Fibroblast of mammary gland (primary cell): ENCODE results near the gene DHCR24.

Experiments used
- DNase-seq: peaks from one replicate; pipeline ENCODE4 v3.0.0-alpha.2; 2010; ENCODE audit warnings: low read depth
- H3K4me3 ChIP-seq: 2 replicates; pipeline ENCODE4 v1.5.1; 2011; ENCODE audit warnings: low read depth, mild to moderate bottlenecking, low read length, moderate library complexity; ENCODE audit not compliant: control insufficient read depth
- TF ChIP-seq, protein P1 (sequence below): conservative IDR thresholded peaks from 2 replicates; pipeline ENCODE4 v1.5.1; 2011; ENCODE audit warnings: low read depth, low read length, inconsistent platforms; ENCODE audit not compliant: control insufficient read depth, insufficient read depth

The DHCR24 gene

DNA sequence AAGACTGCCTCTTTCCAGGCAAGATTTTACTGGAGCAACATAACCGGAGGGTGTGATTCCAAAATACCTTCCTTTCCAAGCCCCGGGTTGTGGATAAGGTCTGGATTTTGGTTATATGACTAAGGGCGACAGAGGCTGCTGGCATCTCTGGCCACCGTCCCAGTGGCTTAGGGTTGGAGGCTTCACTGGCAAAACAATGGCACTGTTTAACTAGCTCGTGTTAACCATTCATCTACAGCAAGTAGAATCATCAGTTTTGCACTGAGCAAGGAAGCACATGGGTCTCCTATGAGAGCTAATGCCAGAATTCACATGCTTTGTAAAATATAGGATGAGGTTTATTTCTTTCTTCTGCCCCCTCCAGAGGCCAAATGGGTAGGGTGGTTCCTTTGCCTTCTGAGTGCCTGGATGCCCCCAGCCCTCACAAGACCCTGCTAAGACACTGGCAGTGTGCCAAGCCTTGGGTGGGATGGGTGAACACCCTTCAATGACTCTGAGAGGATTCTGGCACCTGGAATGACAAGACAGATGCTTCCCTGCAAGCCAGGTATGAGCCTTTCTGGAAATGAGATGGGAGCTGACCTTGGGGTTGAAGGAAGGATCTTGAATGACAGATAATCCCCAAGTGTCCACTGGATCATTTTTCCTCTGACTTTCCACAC, 36.8 kb downstream of the DHCR24 start:
- TF ChIP-seq, protein P1, sequence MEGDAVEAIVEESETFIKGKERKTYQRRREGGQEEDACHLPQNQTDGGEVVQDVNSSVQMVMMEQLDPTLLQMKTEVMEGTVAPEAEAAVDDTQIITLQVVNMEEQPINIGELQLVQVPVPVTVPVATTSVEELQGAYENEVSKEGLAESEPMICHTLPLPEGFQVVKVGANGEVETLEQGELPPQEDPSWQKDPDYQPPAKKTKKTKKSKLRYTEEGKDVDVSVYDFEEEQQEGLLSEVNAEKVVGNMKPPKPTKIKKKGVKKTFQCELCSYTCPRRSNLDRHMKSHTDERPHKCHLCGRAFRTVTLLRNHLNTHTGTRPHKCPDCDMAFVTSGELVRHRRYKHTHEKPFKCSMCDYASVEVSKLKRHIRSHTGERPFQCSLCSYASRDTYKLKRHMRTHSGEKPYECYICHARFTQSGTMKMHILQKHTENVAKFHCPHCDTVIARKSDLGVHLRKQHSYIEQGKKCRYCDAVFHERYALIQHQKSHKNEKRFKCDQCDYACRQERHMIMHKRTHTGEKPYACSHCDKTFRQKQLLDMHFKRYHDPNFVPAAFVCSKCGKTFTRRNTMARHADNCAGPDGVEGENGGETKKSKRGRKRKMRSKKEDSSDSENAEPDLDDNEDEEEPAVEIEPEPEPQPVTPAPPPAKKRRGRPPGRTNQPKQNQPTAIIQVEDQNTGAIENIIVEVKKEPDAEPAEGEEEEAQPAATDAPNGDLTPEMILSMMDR: no peak
- H3K4me3 ChIP-seq: no peak overlapping the region
- no peak for DNase-seq

DNA sequence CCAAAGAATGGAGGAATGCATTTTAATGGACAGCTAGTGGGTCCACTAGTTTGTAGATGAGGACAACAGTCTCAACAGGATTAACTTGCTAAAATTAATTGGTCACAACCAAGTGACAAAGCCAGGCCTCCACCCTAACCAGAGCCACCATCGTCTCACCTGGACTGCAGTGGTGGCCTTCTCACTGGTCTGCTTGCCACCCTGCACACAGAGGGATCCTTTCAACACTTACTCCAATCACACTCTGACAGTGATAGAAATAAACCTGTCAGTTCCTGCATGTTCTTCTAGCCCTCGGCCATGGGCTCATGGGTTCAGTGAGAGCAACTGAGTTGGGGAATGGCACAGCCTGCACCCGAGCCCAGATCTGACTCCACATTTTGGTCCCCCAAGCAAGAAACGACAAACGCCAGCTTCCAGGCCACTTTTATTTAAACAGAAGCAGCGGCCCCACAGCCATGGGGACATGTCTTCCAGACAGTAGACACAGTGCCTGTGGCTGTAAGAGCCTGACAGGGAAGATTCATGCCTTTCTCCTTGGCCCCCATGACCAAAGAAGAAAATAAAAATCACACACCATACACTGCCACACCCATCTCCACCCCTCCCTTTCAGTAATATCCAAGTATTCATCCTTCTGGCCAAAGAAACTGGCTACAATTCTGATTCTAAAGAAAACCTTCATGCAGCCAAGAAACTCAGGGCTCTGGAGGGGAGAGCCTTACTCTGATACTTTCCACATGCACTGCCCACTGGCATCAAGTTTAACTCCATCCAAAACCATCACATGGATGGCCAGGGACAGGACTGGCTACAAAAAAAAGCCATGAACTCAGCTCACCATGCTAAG, 37.6 kb downstream of the DHCR24 start:
- DNase-seq: no peak
- TF ChIP-seq, protein P1: no peak
- no peak overlapping the region for H3K4me3 ChIP-seq

DNA sequence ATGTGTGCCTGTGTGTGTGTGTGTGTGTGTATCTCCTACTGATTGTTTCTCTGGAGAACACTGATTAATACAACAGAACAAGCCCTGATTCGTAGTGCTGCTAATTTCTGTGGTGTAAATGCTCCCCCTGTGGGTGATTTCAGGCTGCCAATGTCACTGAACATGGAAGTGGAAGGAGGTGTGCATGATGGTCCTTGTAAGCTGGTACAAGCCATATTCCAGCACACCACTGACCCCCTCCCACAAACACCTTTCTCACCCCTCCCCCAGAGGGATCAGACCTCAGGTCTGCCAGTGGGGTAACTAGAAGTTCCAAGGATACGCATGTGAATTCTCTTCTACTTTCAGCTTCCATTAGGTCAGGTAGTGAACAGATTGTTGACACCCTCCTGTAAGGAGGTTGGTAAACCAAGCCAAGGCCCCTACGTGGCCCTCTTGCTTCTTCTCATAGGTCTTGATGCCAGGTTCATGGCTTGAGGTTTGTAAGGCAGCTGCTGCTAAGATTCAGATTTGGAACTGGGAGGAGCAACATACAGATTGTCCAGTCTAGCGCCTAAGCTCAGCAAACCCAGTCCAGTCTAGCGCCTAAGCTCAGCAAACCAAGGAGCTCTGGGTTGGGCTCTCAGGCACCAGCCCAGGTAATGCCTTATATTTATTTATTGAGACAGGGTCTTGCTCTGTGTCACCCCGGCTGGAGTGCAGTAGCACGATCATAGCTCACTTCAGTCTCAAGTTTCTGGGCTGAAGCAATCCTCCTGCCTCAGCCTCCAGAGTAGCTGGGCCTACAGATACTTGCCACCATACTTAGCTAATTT, 38.7 kb downstream of the DHCR24 start:
- no peak overlapping the region for H3K4me3 ChIP-seq
- no peak for DNase-seq
- TF ChIP-seq, protein P1: no peak

DNA sequence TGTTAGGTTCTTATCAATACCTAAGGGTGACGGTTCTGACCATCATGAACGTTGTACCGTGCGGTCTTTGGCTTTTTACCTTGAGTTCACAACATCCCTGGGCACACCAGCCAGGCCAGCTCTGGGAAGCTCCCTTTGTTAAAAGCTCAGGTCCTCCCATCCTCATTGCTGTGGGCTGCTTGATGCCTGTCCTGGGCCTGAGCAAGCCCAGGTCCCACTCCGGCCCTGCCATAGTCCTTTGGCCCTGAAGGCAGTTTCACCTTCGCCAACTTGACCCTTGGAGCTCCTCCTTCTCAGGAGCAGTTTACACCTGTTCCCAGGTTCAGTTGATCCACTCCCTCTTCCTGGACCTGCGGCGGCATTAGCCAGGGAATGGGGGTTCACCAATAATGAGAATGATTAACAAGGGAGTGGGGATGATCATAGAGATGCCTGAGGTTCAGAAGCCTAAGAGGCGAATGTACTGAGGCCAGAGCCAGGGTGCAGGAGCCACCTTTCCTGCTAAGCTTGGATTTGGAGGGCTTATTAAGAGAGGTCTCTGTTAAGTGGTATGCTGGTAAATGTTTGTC, 40.2 kb downstream of the DHCR24 start:
- TF ChIP-seq, protein P1: no peak
- H3K4me3 ChIP-seq: no peak overlapping the region
- DNase-seq: no peak

DNA sequence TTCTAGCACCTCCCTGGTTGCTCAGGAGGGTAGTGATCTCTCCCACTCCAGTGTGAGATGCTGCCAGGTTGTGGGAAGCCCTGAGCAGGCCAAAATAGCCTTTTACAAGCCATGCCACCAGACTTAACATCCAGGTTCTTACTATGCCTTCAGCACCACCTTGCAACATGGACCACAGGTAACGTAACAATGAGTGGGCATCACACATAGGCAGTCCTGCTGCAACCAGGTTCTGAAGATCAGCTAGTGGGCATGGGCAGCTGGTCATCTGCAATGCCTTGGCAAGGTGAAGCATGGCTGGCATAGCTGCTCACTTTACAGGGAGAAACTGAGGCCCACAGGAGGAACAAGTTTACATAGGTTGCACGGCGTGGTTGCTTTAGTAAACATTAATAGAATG, 40.7 kb downstream of the DHCR24 start:
- TF ChIP-seq, protein P1: no peak

DNA sequence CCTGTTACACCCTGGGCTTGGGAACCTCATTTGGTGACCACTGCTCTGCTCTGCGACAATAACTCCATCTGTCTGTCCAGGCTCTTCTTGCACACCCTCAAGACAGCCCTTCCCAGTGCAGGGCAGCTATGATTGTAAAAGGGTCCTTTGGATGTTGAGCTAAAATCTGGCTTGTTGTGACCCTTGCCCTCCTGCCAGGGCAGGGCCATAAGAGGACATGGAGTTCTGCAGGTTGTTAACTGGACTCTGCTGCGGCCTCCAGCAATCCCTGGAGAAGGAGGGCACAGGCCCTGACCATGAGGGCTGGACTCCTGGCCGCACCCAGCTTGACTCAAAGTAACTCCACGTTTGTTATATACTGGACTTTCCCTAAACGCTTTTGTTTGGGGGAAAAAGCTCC, 41.2 kb downstream of the DHCR24 start:
- TF ChIP-seq, protein P1: no peak
- H3K4me3 ChIP-seq: no peak overlapping the region
- DNase-seq: no peak

More for the DNA sequence above, 40.7 kb downstream of the DHCR24 start:
- no peak overlapping the region for H3K4me3 ChIP-seq
- no peak for DNase-seq
